HG03469 (cell line): ENCODE data around the gene TXNDC8.
"Not testable (repeated sequence)": the region's sequence is repeated elsewhere in the genome, so short reads cannot be mapped to it uniquely, and the experiment has no call there.

Experiments
- ATAC-seq: cut with Tn5 transposase; IDR thresholded peaks from one replicate; pipeline ENCODE4 v1.9.1; 2021; ENCODE audit warnings: mild to moderate bottlenecking, moderate library complexity, moderate number of reproducible peaks; ENCODE audit not compliant: unreplicated experiment

Gene TXNDC8

GRCh38 chr9:110328763-110329162, 8.9 kb downstream of the TXNDC8 start:
- no peak for ATAC-seq

GRCh38 chr9:110327716-110328115, 9.9 kb downstream of the TXNDC8 start:
- no peak for ATAC-seq

GRCh38 chr9:110323818-110324217, 13.8 kb downstream of the TXNDC8 start:
- ATAC-seq, result no peak

DNA sequence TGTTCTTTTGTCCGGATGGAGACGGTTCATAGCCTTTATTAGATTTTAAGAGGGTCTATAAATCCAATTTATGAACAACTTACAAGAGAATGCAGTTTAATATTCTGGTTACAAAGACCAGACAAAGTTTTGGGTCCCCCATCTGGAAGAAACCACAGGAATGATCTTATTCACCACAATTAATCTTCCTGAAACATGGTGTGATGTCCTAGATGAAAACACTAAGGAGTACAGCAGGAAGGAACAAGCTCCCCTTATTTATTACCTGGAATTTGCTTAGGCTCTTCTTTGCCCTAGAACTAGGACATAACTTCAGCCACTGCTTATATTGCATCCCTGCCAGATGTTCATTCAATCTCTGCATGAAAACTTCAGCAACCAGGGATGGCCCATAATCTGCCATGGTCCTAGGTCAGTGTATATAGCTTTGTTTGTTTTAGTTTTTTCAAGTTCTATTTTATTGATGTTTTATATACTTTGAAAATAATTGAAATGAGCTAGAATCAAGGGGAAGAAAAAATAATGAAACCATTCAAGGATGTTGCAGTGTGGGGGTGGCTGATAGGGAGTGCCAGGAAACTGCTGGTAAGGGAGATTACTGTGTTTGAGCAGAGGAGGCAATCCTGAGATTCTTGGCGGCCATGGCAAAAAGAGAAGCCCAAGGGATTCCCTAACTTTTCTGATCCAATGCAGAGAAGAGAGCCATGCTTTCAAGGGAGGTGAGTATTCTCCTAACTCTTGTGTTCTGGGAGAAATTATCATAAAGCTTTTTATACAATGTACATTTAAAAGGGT, 16.8 kb downstream of the TXNDC8 start:
- ATAC-seq, result no peak

- ATAC-seq, result no peak
Measured at GRCh38 chr9:110319781-110320492, 17.7 kb downstream of the TXNDC8 start.

DNA sequence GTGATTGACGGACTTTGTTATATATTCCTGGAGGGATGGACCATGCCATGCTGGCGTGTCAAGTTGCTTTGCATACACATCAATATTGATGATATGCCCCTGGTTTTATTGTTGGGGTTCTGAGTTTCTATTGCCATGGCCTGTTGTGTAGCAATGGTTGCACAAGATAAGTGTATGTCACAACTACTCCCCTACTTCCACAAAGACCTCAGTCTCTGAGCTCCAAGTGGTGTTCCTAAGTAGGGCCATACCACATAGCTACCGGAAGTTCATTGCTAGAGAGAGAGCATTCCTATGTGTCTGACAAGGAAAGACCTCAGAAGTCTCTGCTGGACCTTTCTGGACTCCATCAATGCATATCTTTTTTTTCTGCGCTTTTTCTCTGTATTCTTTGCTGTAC, 19.8 kb downstream of the TXNDC8 start:
- ATAC-seq, result no peak

DNA sequence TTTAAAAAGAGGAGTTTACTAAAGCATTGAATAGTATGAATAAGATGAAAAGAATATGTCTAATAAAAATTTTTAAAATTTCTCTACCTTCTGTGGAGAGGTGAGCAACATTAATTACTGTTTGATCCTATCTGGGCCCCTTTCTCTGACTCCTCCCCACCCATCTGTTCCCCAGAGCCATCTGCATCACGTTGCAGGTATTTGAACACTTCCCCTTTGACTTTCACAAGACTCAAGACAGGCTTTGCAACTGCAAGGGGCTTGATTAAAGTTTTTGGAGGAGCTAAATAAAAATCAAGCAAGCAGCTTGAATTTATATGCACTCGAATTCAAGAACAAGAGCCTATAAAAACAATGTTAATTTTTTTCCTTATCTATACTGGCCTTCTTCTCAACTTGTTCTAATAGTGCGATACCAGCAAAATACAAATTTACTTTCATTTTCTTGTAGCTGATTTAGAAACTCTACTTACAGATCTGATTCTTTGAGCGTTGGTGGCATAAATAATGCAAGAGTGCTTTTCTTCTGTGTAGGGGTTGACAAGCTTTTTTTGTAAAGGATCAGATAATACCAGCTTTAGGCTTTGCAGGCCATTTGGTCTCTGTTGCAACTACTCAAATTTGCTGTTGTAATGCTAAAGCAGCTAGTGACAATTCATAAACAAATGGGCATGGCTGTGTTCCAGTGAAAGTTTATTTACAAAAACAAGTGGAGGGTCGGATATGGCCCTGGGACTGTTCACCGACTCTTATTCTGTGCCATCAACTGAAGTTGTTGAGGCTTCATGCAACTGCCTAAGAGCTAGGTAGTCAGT, 21.2 kb downstream of the TXNDC8 start:
- ATAC-seq, result peak; percentile 95

GRCh38 chr9:110311978-110312377, 25.7 kb downstream of the TXNDC8 start:
- ATAC-seq, result not testable (repeated sequence)

DNA sequence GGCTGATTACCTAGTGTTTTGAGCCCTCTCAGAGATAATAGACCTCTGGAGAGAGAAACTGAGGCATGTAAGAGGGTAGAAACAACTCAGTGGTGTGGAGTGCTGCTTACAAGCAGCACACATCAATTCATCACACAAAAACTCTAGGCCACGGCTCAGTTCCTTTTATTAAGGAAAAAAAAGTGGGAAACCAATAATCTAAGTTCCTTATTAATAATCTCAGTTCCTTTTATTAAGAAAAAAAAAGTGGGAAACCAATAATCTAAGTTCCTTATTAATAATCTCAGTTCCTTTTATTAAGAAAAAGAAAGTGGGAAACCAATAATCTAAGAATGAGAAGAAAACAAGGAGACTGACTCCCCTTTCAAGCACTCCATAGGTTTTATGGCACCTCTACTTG, 28.0 kb downstream of the TXNDC8 start:
- ATAC-seq, result no peak

GRCh38 chr9:110308633-110309038, 29.0 kb downstream of the TXNDC8 start:
- no peak for ATAC-seq

DNA sequence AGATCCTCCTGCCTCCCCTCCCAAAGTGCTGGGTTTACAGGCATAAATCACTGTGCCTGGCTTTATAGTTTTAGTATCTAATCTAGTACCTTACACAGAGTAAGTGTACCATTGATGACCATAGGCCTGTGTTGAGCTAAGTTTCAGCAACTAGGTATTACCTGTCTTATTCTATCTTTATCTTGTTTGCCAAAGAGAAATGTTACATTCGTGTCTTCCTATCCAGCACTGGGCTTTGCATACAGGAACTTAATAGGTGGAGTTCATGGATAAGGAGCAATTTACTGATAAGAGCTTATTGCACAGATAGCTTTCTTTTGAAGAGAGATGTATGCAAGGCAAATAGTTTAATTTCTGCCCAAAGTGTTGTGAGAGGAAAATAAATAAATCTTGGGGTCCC, 30.5 kb downstream of the TXNDC8 start:
- no peak for ATAC-seq

DNA sequence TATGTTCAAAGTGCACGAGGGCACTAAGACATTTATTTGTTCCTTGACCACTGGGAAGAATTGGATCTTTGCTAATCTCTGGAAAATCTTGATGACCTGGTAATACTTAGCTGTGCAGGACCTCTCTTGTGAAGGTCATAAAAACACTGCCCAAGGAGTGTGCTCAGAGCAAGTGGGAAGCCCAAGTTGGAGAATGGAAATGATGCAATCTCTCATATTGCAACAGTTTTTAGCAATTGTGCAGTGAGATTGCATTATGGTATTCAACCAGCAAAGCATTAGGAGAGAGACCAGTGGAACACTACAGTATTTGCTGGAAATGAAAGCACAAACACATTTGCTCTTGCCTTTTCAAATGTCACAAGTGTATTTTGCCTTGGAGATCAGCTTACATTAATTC, 34.5 kb downstream of the TXNDC8 start:
- ATAC-seq, result no peak

DNA sequence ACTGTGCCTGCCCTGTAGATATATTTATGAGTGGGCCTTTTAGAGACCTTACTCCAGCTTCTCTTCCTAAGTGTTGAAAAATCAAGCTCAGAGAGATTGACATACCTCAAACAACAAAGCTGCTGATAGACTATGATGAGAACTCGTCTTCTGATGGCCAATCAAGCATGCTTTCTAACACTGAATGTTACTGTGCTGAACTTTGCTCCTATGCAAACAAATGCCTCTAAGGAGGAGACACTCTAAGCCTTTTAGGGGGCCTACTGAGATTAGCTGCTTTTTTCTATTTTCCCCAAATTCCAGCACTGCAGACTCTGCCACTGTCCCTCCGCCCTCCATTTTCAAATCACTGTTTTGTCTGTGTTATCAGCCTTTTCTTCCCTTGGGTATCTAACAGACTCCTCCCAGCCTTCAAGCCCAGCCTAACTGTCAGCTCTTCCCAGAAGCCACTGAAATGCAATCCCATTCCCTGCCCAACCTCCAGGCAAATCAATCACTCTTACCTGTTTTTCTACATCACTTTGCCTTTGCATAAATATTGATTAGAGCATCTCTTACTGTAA, 39.5 kb downstream of the TXNDC8 start:
- no peak for ATAC-seq

DNA sequence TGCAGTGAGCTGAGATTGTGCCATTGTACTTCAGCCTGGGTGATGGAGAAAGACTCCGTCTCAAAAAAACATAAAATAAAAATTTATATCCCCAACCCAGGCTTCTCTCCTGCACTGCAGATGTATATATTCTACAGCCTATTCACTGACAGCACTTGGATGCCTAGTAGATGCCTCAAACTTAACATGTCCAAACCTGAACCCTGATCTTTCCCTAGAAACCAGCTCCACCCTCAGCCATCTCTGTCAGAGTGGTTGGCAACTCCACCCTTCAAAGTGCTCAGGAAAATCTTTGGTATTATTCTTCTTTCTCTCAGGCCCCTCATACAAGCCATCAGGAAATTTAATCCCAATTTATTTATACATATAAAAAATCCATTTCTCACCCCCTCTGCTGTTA, 44.4 kb downstream of the TXNDC8 start:
- ATAC-seq, result no peak

GRCh38 chr9:110291921-110292557, 45.6 kb downstream of the TXNDC8 start:
- ATAC-seq, result no peak

GRCh38 chr9:110290001-110290400, 47.7 kb downstream of the TXNDC8 start:
- no peak for ATAC-seq

DNA sequence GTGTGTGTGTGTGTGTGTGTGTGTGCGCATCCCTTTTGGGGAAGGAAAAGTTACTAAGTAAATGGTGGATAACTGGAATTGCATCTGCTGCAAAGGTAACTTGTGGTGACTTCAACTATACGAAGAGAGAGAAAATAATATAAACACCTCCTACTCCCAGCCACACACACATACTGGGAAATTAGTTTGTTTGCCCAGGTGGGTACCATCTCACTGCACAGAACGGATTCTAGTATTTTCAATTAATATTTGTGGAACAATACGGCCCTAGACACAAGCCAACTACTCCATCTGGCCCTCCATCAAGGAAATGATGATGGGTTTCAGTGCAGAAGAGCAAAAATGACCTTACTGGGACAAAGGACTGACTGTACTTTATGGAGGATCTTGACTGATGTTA, 49.2 kb downstream of the TXNDC8 start:
- ATAC-seq, result no peak

- no peak for ATAC-seq
Measured at GRCh38 chr9:110287289-110287680, 50.4 kb downstream of the TXNDC8 start.

GRCh38 chr9:110284211-110284844, 53.3 kb downstream of the TXNDC8 start:
- no peak for ATAC-seq

GRCh38 chr9:110283751-110284150, 53.9 kb downstream of the TXNDC8 start:
- ATAC-seq, result no peak
